ENCODE data around the gene INPP5A.
"Not testable (repeated sequence)": the region's sequence is repeated elsewhere in the genome, so short reads cannot be mapped to it uniquely, and the experiment has no call there.

GRCh38 chr10:132680741-132681140 is 143.2 kb downstream of the INPP5A start:
- TF ChIP-seq POLR2AphosphoS5, CTCF (IDR thresholded peaks at IDR 0.05): not testable (repeated sequence)
